Lower leg skin (tissue), 4 donors: Measurements from ENCODE around the gene NAALADL2. TPM values are rescaled to one million over a fixed set of nuclear protein-coding genes. Genes with fewer than 3 reads are reported as not detected.

Experiments
- DNase-seq, 2 donors: peaks; one replicate each; pipeline ENCODE4 v3.0.0-alpha.2; 2019; ENCODE audit warnings: low spot score in 2 of 2
- H3K4me3 ChIP-seq: fragments of 200-600 bp; sonication (generic); 2 replicates; pipeline ENCODE4 v1.5.1; 2017; ENCODE audit warnings: mild to moderate bottlenecking, low read depth; ENCODE audit not compliant: poor library complexity, severe bottlenecking
- POLR2A ChIP-seq, 2 donors: fragments of 450-650 bp; IDR thresholded peaks; one replicate each; pipeline ENCODE4 v1.6.1; 2016 to 2017; ENCODE audit warnings: antibody characterized with exemption in 2 of 2, mild to moderate bottlenecking in 1 of 2, moderate library complexity in 1 of 2
- WGBS, 2 donors: methylation state at CpG; one replicate each; pipeline ENCODE4 v1.1.5; 2018; 5-methylcytosine and 5-hydroxymethylcytosine counted together
- intact Hi-C: fragments of 100-400 bp; cut with DNase I; formaldehyde crosslinking; loops from one replicate; pipeline ENCODE4 v1.15.0; 2023; ENCODE audit warnings: low total_unique reads
- total RNA-seq, 4 donors: library from RNA; depleted of rRNA; stranded (reverse); fragments of >200 nt; gene quantifications; one replicate each; pipeline ENCODE4 v1.1.0, GENCODE V29; 2016
- TF ChIP-seq, protein P1 (sequence below), 3 donors: fragments of 450-650 bp; IDR thresholded peaks; one replicate each; pipeline ENCODE4 v1.5.1; 2016; ENCODE audit warnings: antibody characterized with exemption in 3 of 3, mild to moderate bottlenecking in 3 of 3, moderate library complexity in 2 of 3

NAALADL2 gene
- total RNA-seq, 4 donors from 2014 or later = 3.6 to 8.1 (median 4.6) TPM

DNA sequence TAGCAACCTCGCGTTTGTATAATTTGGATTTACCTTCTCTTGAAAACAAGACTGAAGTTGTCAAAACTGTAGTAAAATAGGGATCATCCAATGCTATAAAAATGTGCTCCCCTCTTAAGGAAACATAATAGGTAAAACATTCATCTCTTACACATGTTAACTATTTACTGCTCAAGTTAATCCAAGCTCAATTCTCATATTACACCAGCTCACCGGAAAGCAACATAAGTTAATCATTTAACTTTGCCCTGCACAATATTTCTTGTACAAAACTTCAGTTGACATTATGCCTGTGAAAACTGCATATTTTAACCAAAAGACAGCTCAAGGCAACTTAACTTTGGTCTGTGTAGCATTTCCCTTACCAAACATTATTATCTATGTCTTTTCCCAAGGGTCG lies 634.2 kb downstream of the NAALADL2 start:
- intact Hi-C loops = no loop called here
- DNase-seq = no peak
- no peak for TF ChIP-seq POLR2A (IDR thresholded peaks at IDR 0.05)
- TF ChIP-seq, protein P1, sequence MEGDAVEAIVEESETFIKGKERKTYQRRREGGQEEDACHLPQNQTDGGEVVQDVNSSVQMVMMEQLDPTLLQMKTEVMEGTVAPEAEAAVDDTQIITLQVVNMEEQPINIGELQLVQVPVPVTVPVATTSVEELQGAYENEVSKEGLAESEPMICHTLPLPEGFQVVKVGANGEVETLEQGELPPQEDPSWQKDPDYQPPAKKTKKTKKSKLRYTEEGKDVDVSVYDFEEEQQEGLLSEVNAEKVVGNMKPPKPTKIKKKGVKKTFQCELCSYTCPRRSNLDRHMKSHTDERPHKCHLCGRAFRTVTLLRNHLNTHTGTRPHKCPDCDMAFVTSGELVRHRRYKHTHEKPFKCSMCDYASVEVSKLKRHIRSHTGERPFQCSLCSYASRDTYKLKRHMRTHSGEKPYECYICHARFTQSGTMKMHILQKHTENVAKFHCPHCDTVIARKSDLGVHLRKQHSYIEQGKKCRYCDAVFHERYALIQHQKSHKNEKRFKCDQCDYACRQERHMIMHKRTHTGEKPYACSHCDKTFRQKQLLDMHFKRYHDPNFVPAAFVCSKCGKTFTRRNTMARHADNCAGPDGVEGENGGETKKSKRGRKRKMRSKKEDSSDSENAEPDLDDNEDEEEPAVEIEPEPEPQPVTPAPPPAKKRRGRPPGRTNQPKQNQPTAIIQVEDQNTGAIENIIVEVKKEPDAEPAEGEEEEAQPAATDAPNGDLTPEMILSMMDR (IDR thresholded peaks at IDR 0.05) = no peak
- 79% methylated on average over 4 of the region's 4 CpGs for WGBS, 2 donors
- no peak overlapping the region for H3K4me3 ChIP-seq

GRCh38 chr3:175495331-175495730 lies 636.2 kb downstream of the NAALADL2 start:
- no peak overlapping the region for H3K4me3 ChIP-seq
- intact Hi-C loops = no loop called here
- DNase-seq = no peak
- TF ChIP-seq POLR2A (IDR thresholded peaks at IDR 0.05) = no peak
- TF ChIP-seq, protein P1 (IDR thresholded peaks at IDR 0.05) = no peak
- 67% methylated on average over 3 of the region's 3 CpGs for WGBS, 2 donors

- intact Hi-C loops = no loop called here
- H3K4me3 ChIP-seq = no peak overlapping the region
- TF ChIP-seq POLR2A (IDR thresholded peaks at IDR 0.05) = no peak
- TF ChIP-seq, protein P1 (IDR thresholded peaks at IDR 0.05) = no peak
- DNase-seq = no peak
- WGBS, 2 donors = 79 to 85% methylated on average over 3 of the region's 3 CpGs
These were observed 643.0 kb downstream of the NAALADL2 start for GRCh38 chr3:175502155-175502554.

DNA sequence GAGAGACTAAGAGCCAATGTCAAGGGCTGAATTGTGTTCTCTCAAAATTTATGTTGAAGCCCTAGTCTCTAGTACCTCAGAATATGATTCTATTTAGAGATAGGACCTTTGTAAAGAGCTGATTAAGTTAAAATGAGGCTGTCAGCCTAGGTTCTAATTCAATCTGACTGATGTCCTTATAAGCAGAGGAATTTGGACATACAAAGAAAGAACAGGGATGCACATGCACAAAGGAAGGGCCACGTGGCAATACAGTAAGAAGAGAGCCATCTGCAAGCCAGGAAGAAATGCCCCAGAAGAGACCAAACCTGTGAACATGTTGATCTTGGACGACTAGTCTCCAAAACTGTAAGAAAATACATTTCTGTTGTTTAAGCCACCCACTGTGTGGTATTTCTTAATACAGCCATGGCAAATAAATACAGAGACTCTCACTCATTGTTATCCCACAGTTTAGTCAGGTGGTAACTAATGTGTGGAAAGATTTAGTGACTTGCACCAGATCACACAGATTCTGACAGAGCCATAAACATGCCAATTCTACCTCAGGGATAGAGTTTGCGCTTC lies 652.2 kb downstream of the NAALADL2 start:
- intact Hi-C loops = no loop called here
- WGBS, 2 donors = 81 to 85% methylated on average over 3 of the region's 3 CpGs
- no peak for TF ChIP-seq POLR2A (IDR thresholded peaks at IDR 0.05)
- TF ChIP-seq, protein P1 (IDR thresholded peaks at IDR 0.05) = no peak
- no peak overlapping the region for H3K4me3 ChIP-seq
- no peak for DNase-seq

DNA sequence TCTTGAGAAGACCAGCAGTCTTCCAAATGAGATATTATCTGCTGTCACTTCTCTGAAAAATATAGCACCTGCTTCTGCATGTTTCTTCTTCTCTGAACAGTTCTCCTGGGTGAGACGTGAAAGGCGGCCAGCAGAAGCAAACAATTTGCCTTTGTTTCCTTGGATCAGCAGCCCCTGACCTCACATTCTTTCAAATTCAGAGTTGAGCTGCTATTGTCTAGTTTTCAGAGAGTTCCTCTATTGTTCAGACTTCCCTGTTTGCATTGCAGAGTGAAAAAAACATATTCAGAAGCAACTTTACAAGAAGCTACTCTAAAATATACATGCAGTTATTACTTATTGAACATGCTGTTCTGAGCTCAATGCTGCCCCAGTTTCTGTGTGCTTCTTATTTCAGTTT lies 653.6 kb downstream of the NAALADL2 start:
- no peak overlapping the region for H3K4me3 ChIP-seq
- DNase-seq = no peak
- intact Hi-C loops = no loop called here
- TF ChIP-seq, protein P1 (IDR thresholded peaks at IDR 0.05) = no peak
- no peak for TF ChIP-seq POLR2A (IDR thresholded peaks at IDR 0.05)
- WGBS, 2 donors = 56 to 61% methylated on average over 2 of the region's 2 CpGs

- DNase-seq = no peak
- 86 to 93% methylated on average over 3 of the region's 3 CpGs for WGBS, 2 donors
- TF ChIP-seq, protein P1 (IDR thresholded peaks at IDR 0.05) = no peak
- TF ChIP-seq POLR2A (IDR thresholded peaks at IDR 0.05) = no peak
- intact Hi-C loops = no loop called here
- H3K4me3 ChIP-seq = no peak overlapping the region
These were observed 659.3 kb downstream of the NAALADL2 start for GRCh38 chr3:175518459-175518858.
